K562 (cell line): ENCODE measurements around the gene NEB. TPM values are rescaled to one million over a fixed set of nuclear protein-coding genes. Genes with fewer than 3 reads are reported as not detected.

Source experiments
- ATF3 ChIP-seq, 2 experiments: fragments of 450-650 bp in 1 of 2; sonication (generic) in 1 of 2; formaldehyde crosslinking in 1 of 2; IDR thresholded peaks in 1 of 2; conservative IDR thresholded peaks in 1 of 2; 2 replicates each; pipeline versions ENCODE4 v1.6.1 to v1.8.1; 2016 to 2023; ENCODE audit warnings: mild to moderate bottlenecking in 2 of 2, moderate library complexity in 2 of 2, inconsistent platforms in 1 of 2, missing genetic modification reagents in 1 of 2
- CREM ChIP-seq: IDR thresholded peaks from 2 replicates; pipeline ENCODE4 v1.6.1; 2014; ENCODE audit warnings: antibody characterized with exemption, low read depth
- ELF2 ChIP-seq: fragments of 250-450 bp; sonication (Bioruptor Pico); IDR thresholded peaks from 2 replicates; pipeline ENCODE4 v1.5.0; 2021; ENCODE audit warnings: mild to moderate bottlenecking
- FOSL1 ChIP-seq: fragments of 200-800 bp; sonication (Bioruptor generic); conservative IDR thresholded peaks from 2 replicates; pipeline ENCODE4 v1.6.1; 2016; ENCODE audit warnings: missing genetic modification characterization, missing compliant biosample characterization
- FOXK2 ChIP-seq, 2 experiments: fragments of 450-650 bp; IDR thresholded peaks in 1 of 2; conservative IDR thresholded peaks in 1 of 2; 2 replicates each; pipeline ENCODE4 v1.6.1; 2016; ENCODE audit warnings: low read depth in 2 of 2, mild to moderate bottlenecking in 1 of 2
- HDAC3 ChIP-seq: fragments of 450-650 bp; IDR thresholded peaks from 2 replicates; pipeline ENCODE4 v1.6.1; 2018; ENCODE audit warnings: borderline replicate concordance, mild to moderate bottlenecking, moderate library complexity; ENCODE audit not compliant: partially characterized antibody
- L3MBTL2 ChIP-seq: fragments of 450-650 bp; IDR thresholded peaks from 2 replicates; pipeline ENCODE4 v1.6.1; 2016; ENCODE audit warnings: mild to moderate bottlenecking, moderate library complexity
- PML ChIP-seq: IDR thresholded peaks from 2 replicates; pipeline ENCODE4 v1.6.1; 2012; ENCODE audit warnings: low read length, inconsistent platforms
- STAT5A ChIP-seq: IDR thresholded peaks from 2 replicates; pipeline ENCODE4 v1.6.1; 2012; ENCODE audit warnings: low read length, inconsistent platforms, borderline replicate concordance
- TAL1 ChIP-seq: fragments of 450-650 bp; IDR thresholded peaks from 2 replicates; pipeline ENCODE4 v1.6.1; 2016; ENCODE audit warnings: mild to moderate bottlenecking
- TBP ChIP-seq: optimal IDR thresholded peaks from 2 replicates; pipeline ENCODE3; 2011; ENCODE audit warnings: low read depth, low read length, improper control_type of control experiment
- ZBTB11 ChIP-seq, 3 experiments: fragments of 200-800 bp in 1 of 3; fragments of 250-450 bp in 1 of 3; fragments of 450-650 bp in 1 of 3; sonication (Bioruptor Pico) in 1 of 3; sonication (Bioruptor generic) in 1 of 3; formaldehyde crosslinking in 1 of 3; IDR thresholded peaks; 2 replicates each; pipeline versions ENCODE4 v1.6.1 to v1.8.0; 2016 to 2022; ENCODE audit warnings: mild to moderate bottlenecking in 2 of 3, missing genetic modification characterization in 2 of 3, missing compliant biosample characterization in 1 of 3, moderate library complexity in 1 of 3
- ZMIZ1 ChIP-seq, 2 experiments: fragments of 150-350 bp in 1 of 2; IDR thresholded peaks; 2 replicates each; pipeline ENCODE4 v1.6.1; 2012 to 2016; ENCODE audit warnings: low read depth in 2 of 2, low read length in 2 of 2, mild to moderate bottlenecking in 1 of 2, moderate library complexity in 1 of 2
- ZNF197 ChIP-seq: fragments of 200-800 bp; sonication (Bioruptor generic); IDR thresholded peaks from 2 replicates; pipeline ENCODE4 v1.6.1; 2016; ENCODE audit warnings: low read depth, missing genetic modification characterization, missing compliant biosample characterization
- ZNF277 ChIP-seq: fragments of 250-450 bp; sonication (Bioruptor Pico); IDR thresholded peaks from 2 replicates; pipeline ENCODE4 v1.8.0; 2022; ENCODE audit warnings: inconsistent platforms, mild to moderate bottlenecking, moderate library complexity, borderline replicate concordance
- ZNF41 ChIP-seq: fragments of 250-450 bp; sonication (Bioruptor Pico); conservative IDR thresholded peaks from 2 replicates; pipeline ENCODE4 v1.4.0; 2020; ENCODE audit warnings: mild to moderate bottlenecking
- ZNF79 ChIP-seq: fragments of 250-450 bp; sonication (Bioruptor Pico); IDR thresholded peaks from 2 replicates; pipeline ENCODE4 v1.4.0; 2020; ENCODE audit warnings: low read depth, mild to moderate bottlenecking, moderate library complexity
- polyA plus RNA-seq, 8 experiments: library from polyadenylated mRNA; depleted of rRNA in 4 of 8; stranded (reverse) in 5 of 8; unstranded in 3 of 8; fragments of >200 nt; fragmentation: Nextera tagmentation in 2 of 8; fragmentation: Illumina TruSeq in 1 of 8; extraction: Ambion mirVana in 2 of 8; extraction: Trizol in 1 of 8; gene quantifications; 2 replicates each; pipeline versions ENCODE4 v1.2.1 to v1.2.3, GENCODE V29; 2011 to 2014; ENCODE audit warnings: inconsistent platforms in 1 of 8, missing spikeins in 1 of 8
- total RNA-seq, 7 experiments: library from RNA; depleted of rRNA in 6 of 7; stranded (reverse); fragments of >200 nt in 6 of 7; fragmentation: Illumina TruSeq in 2 of 7; extraction: Trizol in 2 of 7; gene quantifications; 2 replicates each; pipeline versions ENCODE4 v1.2.1 to v1.2.3, GENCODE V29; 2011 to 2021; ENCODE audit warnings: low replicate concordance in 1 of 7

NEB gene
- total and polyA plus RNA-seq, 9 of the 15 experiments (the other 6 are each of a cell fraction or from before 2014, with no cell fraction given), result 1.7 to 3.8 (median 2.9) TPM

GRCh38 chr2:151651274-151651673 lies 83.0 kb downstream of the NEB start (continued):
- TF ChIP-seq ZMIZ1 (IDR thresholded peaks at IDR 0.05; ENCODE audit: low read depth in 2 of 2, low read length in 2 of 2) (peak in 1 of 2 experiments; percentile 41; a peak in 1 of 4 replicates), FOXK2 (conservative IDR thresholded peaks at IDR 0.05 in 1 of 2, IDR thresholded peaks at IDR 0.05 in 1 of 2; ENCODE audit: low read depth in 2 of 2) (no peak), TAL1 (peak; percentile 80), PML (peak; percentile 76; the same call in 1 of the 2 replicates), STAT5A (peak; percentile 50; the same call in 1 of the 2 replicates), ELF2 (CRISPR knock-in tag) (no peak), CREM (peak; percentile 37; the same call in 1 of the 2 replicates), FOSL1 (peak; percentile 71), ZNF197 (CRISPR knock-in tag) (peak; percentile 67; the same call in 1 of the 2 replicates), HDAC3 (peak; percentile 57), ATF3 (IDR thresholded peaks at IDR 0.05) (peak; percentile 87), ATF3 (CRISPR knock-in tag; conservative IDR thresholded peaks at IDR 0.05) (no peak), ZNF41 (no peak), ZNF277 (no peak), TBP (no peak), ZNF79 (CRISPR knock-in tag) (no peak), ZBTB11 (CRISPR knock-in tag; IDR thresholded peaks at IDR 0.05) (no peak), L3MBTL2 (no peak)
